Testis (tissue), 2 donors: ENCODE results near the gene PTCH1.

Source experiments
- POLR2A ChIP-seq: fragments of 450-650 bp; IDR thresholded peaks from one replicate; pipeline ENCODE4 v1.6.1; 2017; ENCODE audit warnings: antibody characterized with exemption, mild to moderate bottlenecking, moderate library complexity
- TF ChIP-seq, protein P1 (sequence below), 3 experiments: fragments of 450-650 bp in 2 of 3; fragments of 200-600 bp in 1 of 3; sonication (generic) in 1 of 3; IDR thresholded peaks; one replicate each; pipeline ENCODE4 v1.5.1; 2016 to 2019; ENCODE audit warnings: antibody characterized with exemption in 3 of 3, mild to moderate bottlenecking in 2 of 3, moderate library complexity in 1 of 3

DNA sequence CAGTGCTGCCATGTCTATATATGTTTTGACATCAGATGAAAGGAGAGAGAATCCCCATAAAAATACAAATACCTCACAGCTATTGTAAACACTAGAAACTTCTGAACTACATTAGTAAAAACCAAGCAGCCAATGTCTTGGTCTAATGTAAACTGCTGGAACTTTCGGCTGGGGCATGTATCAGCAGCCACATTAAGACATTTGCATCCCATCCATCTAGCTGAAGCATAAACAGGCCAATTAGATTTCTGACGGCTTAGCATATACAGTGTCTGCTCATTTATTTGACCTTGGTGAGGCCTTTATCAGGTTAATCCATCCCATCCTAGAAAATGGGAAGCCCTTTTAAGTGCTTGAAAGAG is 65.7 kb downstream of the PTCH1 start:
- TF ChIP-seq, protein P1, sequence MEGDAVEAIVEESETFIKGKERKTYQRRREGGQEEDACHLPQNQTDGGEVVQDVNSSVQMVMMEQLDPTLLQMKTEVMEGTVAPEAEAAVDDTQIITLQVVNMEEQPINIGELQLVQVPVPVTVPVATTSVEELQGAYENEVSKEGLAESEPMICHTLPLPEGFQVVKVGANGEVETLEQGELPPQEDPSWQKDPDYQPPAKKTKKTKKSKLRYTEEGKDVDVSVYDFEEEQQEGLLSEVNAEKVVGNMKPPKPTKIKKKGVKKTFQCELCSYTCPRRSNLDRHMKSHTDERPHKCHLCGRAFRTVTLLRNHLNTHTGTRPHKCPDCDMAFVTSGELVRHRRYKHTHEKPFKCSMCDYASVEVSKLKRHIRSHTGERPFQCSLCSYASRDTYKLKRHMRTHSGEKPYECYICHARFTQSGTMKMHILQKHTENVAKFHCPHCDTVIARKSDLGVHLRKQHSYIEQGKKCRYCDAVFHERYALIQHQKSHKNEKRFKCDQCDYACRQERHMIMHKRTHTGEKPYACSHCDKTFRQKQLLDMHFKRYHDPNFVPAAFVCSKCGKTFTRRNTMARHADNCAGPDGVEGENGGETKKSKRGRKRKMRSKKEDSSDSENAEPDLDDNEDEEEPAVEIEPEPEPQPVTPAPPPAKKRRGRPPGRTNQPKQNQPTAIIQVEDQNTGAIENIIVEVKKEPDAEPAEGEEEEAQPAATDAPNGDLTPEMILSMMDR (IDR thresholded peaks at IDR 0.05), result no peak
- TF ChIP-seq POLR2A, result no peak
